SK-N-SH treated with all-trans-retinoic acid at 6 μM for 48 hours (cell line): ENCODE results near the gene CCDC14.

Source experiments
- PATZ1 ChIP-seq: fragments of 250-450 bp; sonication (Bioruptor Pico); IDR thresholded peaks from 2 replicates; pipeline ENCODE4 v1.8.0; 2020; ENCODE audit warnings: mild to moderate bottlenecking, moderate library complexity, borderline replicate concordance
- SNAI2 ChIP-seq: fragments of 250-450 bp; sonication (Bioruptor Pico); IDR thresholded peaks from 2 replicates; pipeline ENCODE4 v1.5.0; 2020; ENCODE audit warnings: mild to moderate bottlenecking, moderate library complexity

GRCh38 chr3:123877965-123878364 lies 83.1 kb downstream of the CCDC14 start:
- TF ChIP-seq SNAI2 (CRISPR knock-in tag) (no peak), PATZ1 (CRISPR knock-in tag) (no peak)
